Putamen (tissue), 1 donor: ENCODE data around the gene KRTAP13-2.

Experiments
- DNase-seq: peaks from one replicate; pipeline ENCODE4 v3.0.0-alpha.2; 2016; ENCODE audit warnings: low spot score

The KRTAP13-2 gene

GRCh38 chr21:30326390-30326789 lies 45.7 kb downstream of the KRTAP13-2 start:
- DNase-seq = no peak
